HepG2 (cell line): ENCODE results near the gene FBXL13. TPM values are rescaled to one million over a fixed set of nuclear protein-coding genes. Genes with fewer than 3 reads are reported as not detected.

ENCODE experiments used
- ATAC-seq: fragments of 200-7000 bp; cut with Tn5 transposase; 3 replicates; pipeline ENCODE4 v1.9.1; 2020; ENCODE audit warnings: mild to moderate bottlenecking, moderate library complexity
- BruUV-seq: library from RNA; stranded (reverse); fragments of 400-500 nt; replicated peaks from 2 replicates; lab custom pipeline; 2021; lab: Mats Ljungman, UMichigan
- CTCF ChIA-PET: fragments of 300-600 bp; formaldehyde crosslinking; extraction: SDS; loops from one replicate; lab custom pipeline; 2021; ENCODE audit warnings: low total read pairs, inconsistent platforms, low intra/inter-chr PET ratio; lab: Yijun Ruan, JAX
- POLR2A ChIA-PET: fragments of 350-600 bp; sonication (Branson Sonifier 250); formaldehyde crosslinking; loops from one replicate; lab custom pipeline; 2020; ENCODE audit warnings: antibody characterized with exemption, inconsistent platforms; lab: Yijun Ruan, JAX
- DNase-seq: peaks from one replicate; pipeline ENCODE4 v3.0.0-alpha.2; 2015; ENCODE audit warnings: low spot score
- FAIRE-seq: peaks from 3 replicates; lab custom pipeline; 2011; peaks lifted over from hg19 to GRCh38; lab: Jason Lieb, UNC
- H2AFZ ChIP-seq: one replicate; pipeline ENCODE4 v1.6.1; 2011; ENCODE audit warnings: low read length, inconsistent platforms
- H3K27ac ChIP-seq: fragments of 300-600 bp; 3 replicates; pipeline ENCODE4 v1.8.0; 2011; ENCODE audit warnings: mixed run types, mild to moderate bottlenecking, mixed read lengths, low read length, inconsistent platforms; ENCODE audit not compliant: insufficient read depth; ENCODE audit errors: extremely low read length
- H3K27me3 ChIP-seq, 2 experiments: fragments of 200-600 bp in 1 of 2; 2 replicates in 1 of 2; 3 replicates in 1 of 2; pipeline versions ENCODE4 v1.6.0 to v1.8.0; 2011; ENCODE audit warnings: low read length in 2 of 2, mild to moderate bottlenecking in 2 of 2, moderate library complexity in 2 of 2, inconsistent platforms in 1 of 2; ENCODE audit not compliant: insufficient read depth in 2 of 2, control insufficient read depth in 1 of 2
- H3K36me3 ChIP-seq, 2 experiments: fragments of 200-600 bp in 1 of 2; replicated peaks in 1 of 2; 2 replicates in 1 of 2; 3 replicates in 1 of 2; pipeline versions ENCODE4 v1.5.1 to v1.8.0; 2011; ENCODE audit warnings: low read length in 2 of 2, inconsistent platforms in 1 of 2; ENCODE audit not compliant: insufficient read depth in 2 of 2, control insufficient read depth in 1 of 2
- H3K4me1 ChIP-seq: 2 replicates; pipeline ENCODE4 v1.5.1; 2012; ENCODE audit warnings: low read length, inconsistent platforms; ENCODE audit not compliant: insufficient read depth
- H3K4me2 ChIP-seq: 2 replicates; pipeline ENCODE4 v1.6.0; 2011; ENCODE audit warnings: low read depth, low read length, inconsistent platforms
- H3K4me3 ChIP-seq, 3 experiments: fragments of 200-600 bp in 1 of 3; sonication (generic), shearing (Covaris generic) in 1 of 3; replicated peaks in 1 of 3; 2 replicates each; pipeline ENCODE4 v1.5.1; 2011 to 2016; ENCODE audit warnings: low read length in 3 of 3, inconsistent platforms in 2 of 3, low read depth in 2 of 3, mild to moderate bottlenecking in 2 of 3, control low read depth in 1 of 3, mixed read lengths in 1 of 3; ENCODE audit not compliant: insufficient read depth in 1 of 3
- H3K79me2 ChIP-seq: one replicate; pipeline ENCODE4 v1.6.1; 2011; ENCODE audit warnings: low read length, inconsistent platforms; ENCODE audit not compliant: insufficient read depth
- H3K9ac ChIP-seq: 2 replicates; pipeline ENCODE4 v1.6.0; 2011; ENCODE audit warnings: mild to moderate bottlenecking, low read depth, low read length, inconsistent platforms; ENCODE audit not compliant: insufficient read depth
- H3K9me3 ChIP-seq: 2 replicates; pipeline ENCODE4 v1.5.1; 2012; ENCODE audit warnings: mild to moderate bottlenecking, low read length
- H4K20me1 ChIP-seq: 2 replicates; pipeline ENCODE4 v1.6.0; 2011; ENCODE audit warnings: inconsistent platforms, mild to moderate bottlenecking, low read length, moderate library complexity; ENCODE audit not compliant: insufficient read depth
- CTCF ChIP-seq: sonication (generic); formaldehyde crosslinking; IDR thresholded peaks from 2 replicates; pipeline ENCODE4 v1.5.0; 2020; ENCODE audit warnings: mild to moderate bottlenecking, missing genetic modification reagents, moderate library complexity
- KLF12 ChIP-seq: sonication (generic); formaldehyde crosslinking; IDR thresholded peaks from 2 replicates; pipeline ENCODE4 v1.4.0; 2020; ENCODE audit warnings: missing genetic modification reagents, borderline replicate concordance
- KLF9 ChIP-seq: IDR thresholded peaks from 2 replicates; pipeline ENCODE4 v1.6.1; 2016; ENCODE audit warnings: low read depth
- MBNL3 ChIP-seq: fragments of 250-450 bp; sonication (Bioruptor Pico); conservative IDR thresholded peaks from 2 replicates; pipeline ENCODE4 v1.8.0; 2022; ENCODE audit warnings: mild to moderate bottlenecking, inconsistent platforms
- RAD21 ChIP-seq: fragments of 450-650 bp; formaldehyde crosslinking; IDR thresholded peaks from 2 replicates; pipeline ENCODE4 v1.5.0; 2020; ENCODE audit warnings: mild to moderate bottlenecking
- REXO4 ChIP-seq: sonication (generic); formaldehyde crosslinking; IDR thresholded peaks from 2 replicates; pipeline ENCODE4 v1.8.0; 2022; ENCODE audit warnings: missing genetic modification reagents, mild to moderate bottlenecking, borderline replicate concordance
- SMAD1 ChIP-seq: sonication (generic); formaldehyde crosslinking; IDR thresholded peaks from 2 replicates; pipeline ENCODE4 v1.4.0; 2020; ENCODE audit warnings: missing genetic modification reagents, low read depth, mild to moderate bottlenecking, borderline replicate concordance
- SMC3 ChIP-seq: IDR thresholded peaks from 2 replicates; pipeline ENCODE4 v1.6.1; 2011; ENCODE audit warnings: low read length, improper control_type of control experiment
- STAG1 ChIP-seq: sonication (generic); formaldehyde crosslinking; IDR thresholded peaks from 2 replicates; pipeline ENCODE4 v1.4.0; 2020; ENCODE audit warnings: missing genetic modification reagents
- XRCC5 ChIP-seq: fragments of 200-400 bp; formaldehyde crosslinking; optimal IDR thresholded peaks from 2 replicates; pipeline ENCODE3; 2017; ENCODE audit warnings: mild to moderate bottlenecking, low read length
- ZGPAT ChIP-seq: IDR thresholded peaks from 2 replicates; pipeline ENCODE4 v1.6.1; 2016; ENCODE audit warnings: mild to moderate bottlenecking
- ZNF570 ChIP-seq: sonication (generic); formaldehyde crosslinking; IDR thresholded peaks from 2 replicates; pipeline ENCODE4 v1.4.0; 2020; ENCODE audit warnings: mild to moderate bottlenecking, missing genetic modification reagents, borderline replicate concordance
- ZNF766 ChIP-seq: sonication (generic); formaldehyde crosslinking; IDR thresholded peaks from 2 replicates; pipeline ENCODE4 v1.5.0; 2020; ENCODE audit warnings: missing genetic modification reagents, borderline replicate concordance
- ZNF784 ChIP-seq: sonication (generic); formaldehyde crosslinking; IDR thresholded peaks from 2 replicates; pipeline ENCODE4 v1.5.1; 2020; ENCODE audit warnings: missing genetic modification reagents, mild to moderate bottlenecking, borderline replicate concordance
- WGBS: methylation state at CpG from one replicate; pipeline ENCODE4 v1.1.6; 2017; ENCODE audit warnings: low lambda C conversion rate; 5-methylcytosine and 5-hydroxymethylcytosine counted together
- in situ Hi-C: cut with HindIII; loops from 2 replicates; pipeline ENCODE4 v1.10.0; 2017; ENCODE audit warnings: low pct_unique_long_range_greater_than_20kb; ENCODE audit not compliant: extremely low pct_ligation_motif_present
- intact Hi-C: fragments of 100-400 bp; cut with micrococcal nuclease; formaldehyde crosslinking; loops from one replicate; pipeline ENCODE4 v1.10.0; 2022; ENCODE audit not compliant: unreplicated experiment
- polyA plus RNA-seq, 8 experiments: library from polyadenylated mRNA; depleted of rRNA in 3 of 8; stranded (reverse) in 7 of 8; unstranded in 1 of 8; fragments of >200 nt; fragmentation: Illumina TruSeq in 4 of 8; extraction: Trizol in 4 of 8; gene quantifications; 2 replicates each; pipeline versions ENCODE4 v1.2.1 to v1.2.3, GENCODE V29; 2011 to 2016; ENCODE audit warnings: low read depth in 4 of 8, missing spikeins in 1 of 8, mixed read lengths in 1 of 8; ENCODE audit not compliant: insufficient read depth in 1 of 8
- total RNA-seq, 5 experiments: library from RNA; depleted of rRNA; stranded (reverse); fragments of >200 nt; fragmentation: Illumina TruSeq; extraction: Trizol; gene quantifications; 2 replicates each; pipeline ENCODE4 v1.2.3, GENCODE V29; 2016; ENCODE audit warnings: low read depth in 1 of 5

The FBXL13 gene
- total and polyA plus RNA-seq, 2 of the 13 experiments (the other 11 are each of a cell fraction or from before 2014, with no cell fraction given) = 0.24 to 0.77 TPM

- no peaks in the 10 kb centered on the region for H3K27me3 ChIP-seq
- peak; percentile 45 for DNase-seq
- no peaks in the 10 kb centered on the region for H3K36me3 ChIP-seq
- BruUV-seq = no TSS peak
- ChIA-PET CTCF (no interaction called here), POLR2A (interaction anchor here (1.1 kb wide), 1 partner anchor 9 kb away, joined by 3 read pairs; the partner anchor contains the start of genes ARMC10 and FBXL13)
- H3K79me2 ChIP-seq = no peaks in the 10 kb centered on the region
- WGBS = no CpG with 5 or more reads among the region's 1 CpG
- H3K9me3 ChIP-seq = no peaks in the 10 kb centered on the region
- no peak overlapping the region for H2AFZ ChIP-seq
- H3K4me3 ChIP-seq = no peak overlapping the region
- no peak overlapping the region for H3K4me2 ChIP-seq
- intact Hi-C loops (loop anchor here (10.0 kb wide), 1 partner anchor 321 kb away; the partner anchor contains the start of gene FAM185A), in situ Hi-C loops (loop anchor here (25.0 kb wide), 1 partner anchor 303 kb away; no protein-coding TSS in a partner anchor)
- H3K9ac ChIP-seq = no peak overlapping the region
- H4K20me1 ChIP-seq = no peaks in the 10 kb centered on the region
- ATAC-seq = peak; percentile 94
- peak; percentile 60 for FAIRE-seq
- no peaks in the 10 kb centered on the region; the same call in 1 of the 2 replicates for H3K4me1 ChIP-seq
- H3K27ac ChIP-seq = no peak overlapping the region
- peak; percentile 51; the same call in 1 of the 2 replicates for TF ChIP-seq RAD21 (CRISPR knock-in tag)
- no peak for TF ChIP-seq KLF9 (CRISPR knock-in tag)
- peak; percentile 68 for TF ChIP-seq SMC3
- peak; percentile 79 for TF ChIP-seq CTCF
- peak; percentile 78 for TF ChIP-seq STAG1 (CRISPR knock-in tag)
- TF ChIP-seq XRCC5 = peak; percentile 54
- TF ChIP-seq MBNL3 = no peak
Observed at GRCh38 chr7:103065667-103066066, 8.9 kb downstream of the FBXL13 start.

- Histone ChIP-seq H4K20me1 (no peaks in the 10 kb centered on the region), H3K4me3 (no peak overlapping the region), H3K79me2 (no peaks in the 10 kb centered on the region), H3K27me3 (no peaks in the 10 kb centered on the region), H3K9ac (no peak overlapping the region), H3K4me2 (no peak overlapping the region), H3K36me3 (no peaks in the 10 kb centered on the region), H3K27ac (no peak overlapping the region), H3K9me3 (no peaks in the 10 kb centered on the region), H3K4me1 (no peaks in the 10 kb centered on the region; the same call in 1 of the 2 replicates), H2AFZ (no peak overlapping the region)
- CTCF ChIA-PET = no interaction called here
- in situ Hi-C loops = loop anchor here (25.0 kb wide), 1 partner anchor 302 kb away; no protein-coding TSS in a partner anchor
- WGBS = 43% methylated on average over 3 of the region's 3 CpGs
- ATAC-seq = no peak; the same call in 2 of the 3 replicates
- no peak for DNase-seq
- no peak for FAIRE-seq
- intact Hi-C loops = loop anchor here (10.0 kb wide), 1 partner anchor 319 kb away; the partner anchor contains the start of gene FAM185A
- no TSS peak for BruUV-seq
- POLR2A ChIA-PET = no interaction called here
- TF ChIP-seq ZNF570 (CRISPR knock-in tag) = no peak
- no peak for TF ChIP-seq SMAD1 (CRISPR knock-in tag)
- TF ChIP-seq REXO4 = no peak
- no peak for TF ChIP-seq KLF12
- TF ChIP-seq ZGPAT (CRISPR knock-in tag) = no peak
- no peak for TF ChIP-seq ZNF766 (CRISPR knock-in tag)
- no peak for TF ChIP-seq ZNF784
Observed at GRCh38 chr7:103063895-103064294, 10.7 kb downstream of the FBXL13 start.
